Trophoblast cell (in vitro differentiated cells and primary cell): ENCODE results near the gene CLNK.
A peak's percentile ranks its signal among the peaks of the same experiment; 100 is the strongest.

Experiments used
- DNase-seq, 2 donors: peaks; one replicate each; pipeline ENCODE4 v3.0.0-alpha.2; 2016
- H2AFZ ChIP-seq: 2 replicates; pipeline ENCODE4 v1.6.1; 2013; ENCODE audit warnings: low read length, moderate library complexity, mild to moderate bottlenecking; ENCODE audit not compliant: insufficient read depth, poor library complexity
- H2AK5ac ChIP-seq: 2 replicates; pipeline ENCODE4 v1.6.1; 2013; ENCODE audit warnings: mild to moderate bottlenecking, low read length
- H2BK120ac ChIP-seq: 2 replicates; pipeline ENCODE4 v1.6.1; 2013; ENCODE audit warnings: low read length, mild to moderate bottlenecking, moderate library complexity; ENCODE audit not compliant: insufficient read depth, poor library complexity
- H2BK12ac ChIP-seq: 2 replicates; pipeline ENCODE4 v1.6.1; 2013; ENCODE audit warnings: mild to moderate bottlenecking, low read length, moderate library complexity
- H2BK5ac ChIP-seq: 2 replicates; pipeline ENCODE4 v1.6.1; 2013; ENCODE audit warnings: low read length, low read depth, moderate library complexity, mild to moderate bottlenecking; ENCODE audit not compliant: poor library complexity
- H3K14ac ChIP-seq: 2 replicates; pipeline ENCODE4 v1.6.1; 2013; ENCODE audit warnings: mild to moderate bottlenecking, low read length
- H3K18ac ChIP-seq: 2 replicates; pipeline ENCODE4 v1.6.1; 2013; ENCODE audit warnings: mild to moderate bottlenecking, low read length
- H3K23ac ChIP-seq: 2 replicates; pipeline ENCODE4 v1.6.1; 2013; ENCODE audit warnings: low read length
- H3K27ac ChIP-seq: 2 replicates; pipeline ENCODE4 v1.5.1; 2013; ENCODE audit warnings: low read depth, mild to moderate bottlenecking, inconsistent platforms, low read length, moderate library complexity
- H3K27me3 ChIP-seq: 2 replicates; pipeline ENCODE4 v1.6.1; 2013; ENCODE audit warnings: inconsistent platforms, mild to moderate bottlenecking, low read length, moderate library complexity; ENCODE audit not compliant: insufficient read depth
- H3K36me3 ChIP-seq, 2 experiments: 1 replicate in 1 of 2; 2 replicates in 1 of 2; pipeline ENCODE4 v1.6.1; 2013; ENCODE audit warnings: low read length in 2 of 2, mild to moderate bottlenecking in 2 of 2, moderate library complexity in 1 of 2; ENCODE audit not compliant: insufficient read depth in 2 of 2, control insufficient read depth in 1 of 2
- H3K4ac ChIP-seq: 2 replicates; pipeline ENCODE4 v1.6.1; 2013; ENCODE audit warnings: low read depth, mild to moderate bottlenecking, low read length, moderate library complexity
- H3K4me1 ChIP-seq, 2 experiments: 1 replicate in 1 of 2; 2 replicates in 1 of 2; pipeline ENCODE4 v1.6.1; 2013; ENCODE audit warnings: low read length in 2 of 2, mild to moderate bottlenecking in 2 of 2, moderate library complexity in 1 of 2; ENCODE audit not compliant: insufficient read depth in 2 of 2, control insufficient read depth in 1 of 2
- H3K4me2 ChIP-seq: 2 replicates; pipeline ENCODE4 v1.6.1; 2013; ENCODE audit warnings: inconsistent platforms, mild to moderate bottlenecking, low read length, moderate library complexity
- H3K4me3 ChIP-seq: 2 replicates; pipeline ENCODE4 v1.5.1; 2013; ENCODE audit warnings: mild to moderate bottlenecking, low read depth, low read length, inconsistent platforms
- H3K79me1 ChIP-seq: one replicate; pipeline ENCODE4 v1.6.1; 2013; ENCODE audit warnings: low read length
- H3K79me2 ChIP-seq: 2 replicates; pipeline ENCODE4 v1.6.1; 2013; ENCODE audit warnings: low read length, mild to moderate bottlenecking; ENCODE audit not compliant: control insufficient read depth, insufficient read depth, poor library complexity
- H3K9ac ChIP-seq: 2 replicates; pipeline ENCODE4 v1.6.1; 2013; ENCODE audit warnings: mild to moderate bottlenecking, low read length
- H3K9me3 ChIP-seq: 2 replicates; pipeline ENCODE4 v1.6.1; 2013; ENCODE audit warnings: low read depth, mild to moderate bottlenecking, control low read depth, inconsistent platforms, low read length; ENCODE audit not compliant: insufficient read depth
- H4K12ac ChIP-seq: 2 replicates; pipeline ENCODE4 v1.6.1; 2013; ENCODE audit warnings: low read depth, mild to moderate bottlenecking, low read length, moderate library complexity
- H4K8ac ChIP-seq: 2 replicates; pipeline ENCODE4 v1.6.1; 2013; ENCODE audit warnings: low read depth, mild to moderate bottlenecking, low read length, moderate library complexity
- H4K91ac ChIP-seq: one replicate; pipeline ENCODE4 v1.6.1; 2013; ENCODE audit warnings: low read depth, mild to moderate bottlenecking, low read length, moderate library complexity
- WGBS: extraction: QIAGEN DNeasy Blood & Tissue Kit; methylation state at CpG from one replicate; pipeline ENCODE4 v1.1.7; 2013; ENCODE audit warnings: missing lambda C conversion rate; ENCODE audit not compliant: insufficient read length, insufficient coverage; ENCODE audit errors: extremely low coverage; 5-methylcytosine and 5-hydroxymethylcytosine counted together

Gene CLNK

DNA sequence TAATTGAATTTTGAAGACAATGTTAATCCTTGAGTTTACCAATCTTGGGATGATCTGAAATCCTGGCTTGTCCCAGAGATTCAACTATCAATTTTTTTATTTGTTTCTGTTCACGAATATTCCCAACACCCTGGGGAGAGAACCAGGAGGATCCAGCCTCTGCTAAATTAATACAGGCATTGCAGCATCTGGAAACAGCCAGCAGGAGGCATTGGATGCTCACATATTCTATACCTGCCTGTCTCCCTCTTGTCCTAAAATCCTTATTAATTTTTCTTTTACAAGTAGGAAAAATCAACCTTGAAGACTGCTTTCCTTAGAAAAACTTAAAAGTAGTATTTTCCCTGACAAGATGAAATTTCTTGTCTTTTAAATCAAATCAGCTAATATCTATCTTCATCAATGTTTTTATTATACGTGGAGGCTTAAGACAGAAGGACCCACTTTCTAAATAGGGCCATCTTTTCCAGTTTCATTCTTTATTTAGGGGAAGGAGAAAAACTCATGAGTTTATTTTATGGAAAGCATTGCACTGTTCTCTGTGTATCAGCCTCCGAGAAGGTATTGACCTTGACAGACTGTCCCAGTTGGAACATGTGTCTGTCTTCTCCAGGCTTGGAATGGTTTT, 102.4 kb downstream of the CLNK start:
- no peaks in the 10 kb centered on the region for H3K9me3 ChIP-seq
- H4K12ac ChIP-seq: no peak overlapping the region
- DNase-seq: peak; percentile 59 to 79
- peaks cover 7% of the 10 kb centered on the region for H3K79me1 ChIP-seq
- no peak overlapping the region for H4K91ac ChIP-seq
- H3K23ac ChIP-seq: no peak overlapping the region
- H2AFZ ChIP-seq: no peak overlapping the region
- H3K4me3 ChIP-seq: no peak overlapping the region
- H2BK120ac ChIP-seq: no peak overlapping the region
- H3K18ac ChIP-seq: no peak overlapping the region
- no peak overlapping the region for H3K4ac ChIP-seq
- no peak overlapping the region for H4K8ac ChIP-seq
- WGBS: no CpG with 5 or more reads among the region's 3 CpGs
- H3K14ac ChIP-seq: no peak overlapping the region
- H3K27ac ChIP-seq: no peak overlapping the region
- no peak overlapping the region for H2BK12ac ChIP-seq
- H3K9ac ChIP-seq: no peak overlapping the region
- no peaks in the 10 kb centered on the region for H3K36me3 ChIP-seq
- H2BK5ac ChIP-seq: no peak overlapping the region
- H3K4me1 ChIP-seq: peaks cover 6 to 10% of the 10 kb centered on the region in 2 experiments
- H3K79me2 ChIP-seq: no peaks in the 10 kb centered on the region
- no peak overlapping the region for H3K4me2 ChIP-seq
- no peaks in the 10 kb centered on the region for H3K27me3 ChIP-seq
- H2AK5ac ChIP-seq: no peak overlapping the region

- no peaks in the 10 kb centered on the region for H3K27me3 ChIP-seq
- H2BK120ac ChIP-seq: no peak overlapping the region
- H2BK12ac ChIP-seq: no peak overlapping the region
- no peak overlapping the region for H2BK5ac ChIP-seq
- H3K4me1 ChIP-seq: peaks cover 6 to 10% of the 10 kb centered on the region in 2 experiments
- H3K9me3 ChIP-seq: no peaks in the 10 kb centered on the region
- no peak overlapping the region for H3K23ac ChIP-seq
- no peak overlapping the region for H4K91ac ChIP-seq
- H3K79me2 ChIP-seq: no peaks in the 10 kb centered on the region
- H3K36me3 ChIP-seq: no peaks in the 10 kb centered on the region
- no peak overlapping the region for H3K4me3 ChIP-seq
- no peak overlapping the region for H3K14ac ChIP-seq
- H2AFZ ChIP-seq: no peak overlapping the region
- no peak overlapping the region for H3K4me2 ChIP-seq
- WGBS: no CpG with 5 or more reads among the region's 3 CpGs
- H2AK5ac ChIP-seq: no peak overlapping the region
- H4K8ac ChIP-seq: no peak overlapping the region
- DNase-seq: peak in 1 of 2 donors; percentile 95
- no peak overlapping the region for H3K9ac ChIP-seq
- no peak overlapping the region for H3K27ac ChIP-seq
- H3K4ac ChIP-seq: no peak overlapping the region
- peaks cover 7% of the 10 kb centered on the region for H3K79me1 ChIP-seq
- no peak overlapping the region for H4K12ac ChIP-seq
- no peak overlapping the region for H3K18ac ChIP-seq
These were observed 103.5 kb downstream of the CLNK start for GRCh38 chr4:10581022-10581421.

GRCh38 chr4:10579648-10580047, 104.9 kb downstream of the CLNK start:
- H4K91ac ChIP-seq: no peak overlapping the region
- no peaks in the 10 kb centered on the region for H3K79me2 ChIP-seq
- H3K18ac ChIP-seq: no peak overlapping the region
- H3K4ac ChIP-seq: no peak overlapping the region
- no peak overlapping the region for H4K12ac ChIP-seq
- H3K23ac ChIP-seq: no peak overlapping the region
- no peak overlapping the region for H3K4me3 ChIP-seq
- H2BK5ac ChIP-seq: no peak overlapping the region
- no peak overlapping the region for H4K8ac ChIP-seq
- H2AFZ ChIP-seq: no peak overlapping the region
- no peak overlapping the region for H3K27ac ChIP-seq
- no peak overlapping the region for H2BK120ac ChIP-seq
- peaks cover 3% of the 10 kb centered on the region for H3K9me3 ChIP-seq
- H2AK5ac ChIP-seq: no peak overlapping the region
- H2BK12ac ChIP-seq: no peak overlapping the region
- H3K36me3 ChIP-seq: no peaks in the 10 kb centered on the region
- no peak for DNase-seq
- H3K79me1 ChIP-seq: peaks cover 5% of the 10 kb centered on the region
- no peak overlapping the region for H3K4me2 ChIP-seq
- H3K9ac ChIP-seq: no peak overlapping the region
- H3K27me3 ChIP-seq: no peaks in the 10 kb centered on the region
- WGBS: no CpG with 5 or more reads among the region's 1 CpG
- H3K14ac ChIP-seq: no peak overlapping the region
- H3K4me1 ChIP-seq: peaks cover 6 to 10% of the 10 kb centered on the region in 2 experiments

DNA sequence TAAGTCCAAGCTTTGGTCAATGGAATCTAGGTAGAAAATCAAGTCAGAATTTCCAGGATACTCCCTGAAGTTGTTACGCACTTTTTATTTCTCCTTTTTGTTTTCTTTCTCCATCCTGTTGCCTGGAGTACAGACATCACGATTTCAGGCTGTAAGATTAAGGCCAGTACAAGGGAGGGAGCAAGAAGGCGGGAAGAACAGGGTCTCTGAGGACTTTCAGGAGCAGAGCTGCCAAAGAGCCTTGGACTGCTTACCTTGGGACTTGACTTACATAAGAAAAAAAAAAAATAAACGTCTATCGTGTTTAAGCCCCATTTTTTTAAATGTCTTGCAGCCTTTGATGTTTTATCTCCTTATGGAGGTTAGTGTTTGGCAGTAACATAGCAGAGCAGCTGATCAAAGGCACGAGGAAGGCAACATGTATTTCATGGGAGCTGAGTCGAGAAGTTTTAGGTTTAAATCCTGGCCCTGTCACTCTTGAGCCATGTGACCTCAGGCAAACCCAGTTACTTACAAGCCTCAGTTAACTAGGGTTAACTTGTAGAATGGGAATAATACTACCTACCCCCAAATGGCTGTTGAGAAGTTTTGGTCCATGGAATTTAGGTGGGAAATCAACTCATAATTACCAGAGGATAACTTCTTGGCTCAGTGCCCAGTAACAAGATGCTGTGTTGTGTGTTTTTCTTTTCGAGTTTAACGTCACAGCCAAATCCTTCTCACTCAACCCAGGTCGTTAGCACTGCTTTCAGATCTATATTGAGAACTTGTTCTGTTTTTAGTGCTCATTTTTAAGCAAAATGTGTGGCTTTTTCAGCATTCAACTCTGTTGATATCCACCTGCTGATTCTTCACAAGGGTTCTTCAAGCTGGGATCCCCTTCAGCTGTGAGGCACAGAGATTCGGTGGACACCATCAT, 106.8 kb downstream of the CLNK start:
- DNase-seq: no peak
- WGBS: no CpG with 5 or more reads among the region's 11 CpGs

More for the DNA sequence above, 106.8 kb downstream of the CLNK start:
- peaks cover 3% of the 10 kb centered on the region for H3K9me3 ChIP-seq
- H2AFZ ChIP-seq: no peak overlapping the region
- no peak overlapping the region for H3K4me2 ChIP-seq
- H3K4me1 ChIP-seq: no peaks in the 10 kb centered on the region
- no peak overlapping the region for H3K23ac ChIP-seq
- no peak overlapping the region for H2BK12ac ChIP-seq
- H3K27me3 ChIP-seq: no peaks in the 10 kb centered on the region
- H2BK5ac ChIP-seq: no peak overlapping the region
- no peak overlapping the region for H3K14ac ChIP-seq
- no peak overlapping the region for H4K8ac ChIP-seq
- no peaks in the 10 kb centered on the region for H3K79me1 ChIP-seq
- no peak overlapping the region for H4K91ac ChIP-seq
- no peak overlapping the region for H3K4me3 ChIP-seq
- H3K9ac ChIP-seq: no peak overlapping the region
- H4K12ac ChIP-seq: no peak overlapping the region
- H2BK120ac ChIP-seq: no peak overlapping the region
- H2AK5ac ChIP-seq: no peak overlapping the region
- no peaks in the 10 kb centered on the region for H3K36me3 ChIP-seq
- H3K4ac ChIP-seq: no peak overlapping the region
- H3K79me2 ChIP-seq: no peaks in the 10 kb centered on the region
- H3K18ac ChIP-seq: no peak overlapping the region
- no peak overlapping the region for H3K27ac ChIP-seq
